Umbilical cord (tissue), 2 donors: Measurements from ENCODE around the gene FBXW7. TPM values are rescaled to one million over a fixed set of nuclear protein-coding genes. Genes with fewer than 3 reads are reported as not detected.

Experiments
- DNase-seq: peaks from one replicate; pipeline ENCODE4 v3.0.0-alpha.2; 2015; ENCODE audit warnings: low spot score
- total RNA-seq: library from RNA; depleted of rRNA; stranded (reverse); fragments of >200 nt; gene quantifications from one replicate; pipeline ENCODE4 v1.2.3, GENCODE V29; 2014; ENCODE audit warnings: low replicate concordance; ENCODE audit not compliant: insufficient read depth

Gene FBXW7
- total RNA-seq, 1 donor from 2014 or later: 66.4 TPM

- DNase-seq: no peak
Observed at GRCh38 chr4:152283801-152284470, 252.0 kb downstream of the FBXW7 start.

DNA sequence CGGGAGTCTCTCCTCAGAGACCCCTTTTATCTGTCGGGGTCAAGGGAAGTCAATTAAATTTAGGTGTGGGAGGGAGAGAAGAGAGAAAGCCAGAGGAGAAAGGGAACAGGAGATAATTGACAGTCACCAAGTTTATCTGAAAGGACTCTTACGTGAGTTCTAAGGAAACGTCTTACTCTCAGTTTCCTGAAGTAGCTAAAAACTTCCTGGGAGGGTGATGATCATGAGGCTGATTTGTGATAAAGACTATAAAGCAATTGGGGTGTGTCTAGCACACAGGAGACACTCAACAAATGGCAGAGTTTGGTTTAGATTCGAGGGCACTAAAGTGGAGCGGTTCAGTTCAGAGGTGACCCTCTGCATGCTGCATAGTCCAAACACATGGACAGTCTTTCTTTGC is 254.1 kb downstream of the FBXW7 start:
- no peak for DNase-seq

- no peak for DNase-seq
Observed at GRCh38 chr4:152281211-152281610, 254.7 kb downstream of the FBXW7 start.

GRCh38 chr4:152279234-152279566 is 256.7 kb downstream of the FBXW7 start:
- no peak for DNase-seq

DNA sequence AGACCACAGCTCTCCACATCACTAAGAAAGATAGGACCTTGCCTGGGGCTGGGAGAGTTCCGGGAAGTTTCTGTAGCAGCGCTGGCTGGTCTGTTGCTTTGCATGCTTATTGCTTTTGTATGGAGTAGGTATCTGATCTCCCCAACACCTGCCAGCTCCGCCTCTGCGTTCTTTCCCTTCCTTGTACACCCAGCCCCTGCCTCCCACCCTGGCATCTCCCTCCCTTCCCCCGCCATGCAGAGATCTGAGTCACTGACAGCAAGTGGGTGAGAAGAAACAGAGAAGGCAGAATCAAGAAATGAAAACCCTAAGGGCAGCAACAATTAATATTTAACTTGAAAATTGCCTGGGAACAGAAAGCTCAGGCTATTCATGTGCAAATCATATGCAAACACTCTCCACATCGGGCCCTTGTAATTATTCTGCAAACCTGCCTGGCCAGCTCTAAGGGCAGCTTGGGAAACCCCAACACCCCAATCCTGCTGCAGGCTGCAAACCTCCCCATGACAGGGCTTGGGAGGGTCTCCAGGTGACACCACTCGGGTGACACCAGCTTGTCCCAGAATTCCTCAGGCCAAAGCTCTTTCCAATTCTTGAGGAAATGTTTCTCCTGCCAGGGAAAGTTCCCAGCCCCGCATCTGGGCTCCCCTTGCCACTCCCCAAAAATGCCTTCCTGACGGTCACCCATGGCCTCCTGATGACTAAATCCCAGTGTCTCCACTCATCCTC is 257.2 kb downstream of the FBXW7 start:
- DNase-seq: peak; percentile 77

DNA sequence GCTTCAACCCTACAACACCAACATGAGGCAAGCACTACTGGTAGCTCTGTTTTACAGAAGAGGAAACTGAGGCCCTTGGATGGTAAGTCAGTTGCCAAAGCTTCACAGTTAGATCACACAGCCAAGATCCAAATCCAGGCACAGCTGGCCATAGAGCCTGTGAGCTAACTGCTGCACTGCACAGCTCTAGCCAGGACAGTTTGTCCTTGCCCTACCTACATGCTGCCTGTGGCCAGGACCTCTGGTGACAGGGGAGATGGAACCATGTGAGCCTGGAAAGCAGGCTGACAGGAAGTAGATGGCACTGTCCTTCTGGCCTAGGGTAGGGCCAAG is 257.8 kb downstream of the FBXW7 start:
- no peak for DNase-seq

DNA sequence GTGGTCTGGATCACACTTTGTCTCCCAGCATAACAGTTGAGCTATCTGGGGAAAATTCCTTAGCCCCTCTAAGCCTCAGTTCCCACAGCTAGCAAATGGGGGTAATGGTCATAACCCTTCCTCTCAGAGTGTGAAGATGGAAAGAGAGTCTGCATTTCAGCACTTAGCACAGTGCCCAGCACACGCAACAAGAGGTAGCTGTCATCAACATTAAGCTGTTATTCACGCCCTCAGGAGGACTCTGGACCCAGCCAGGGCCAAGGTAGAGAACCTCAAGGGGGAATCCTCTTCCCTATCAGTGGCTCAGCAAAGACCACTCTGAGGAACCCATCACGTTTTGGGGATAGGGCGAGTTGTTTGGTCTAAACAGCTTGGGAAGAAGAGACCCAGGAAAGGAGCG is 258.6 kb downstream of the FBXW7 start:
- DNase-seq: no peak

GRCh38 chr4:152273343-152273742 is 262.5 kb downstream of the FBXW7 start:
- no peak for DNase-seq

Other genes with a start within 250 kb of the FBXW7 start
- 11.3 TPM for gene TMEM154, start 143.9 kb upstream of the FBXW7 start, total RNA-seq
- gene TIGD4, start 243.6 kb upstream of the FBXW7 start, total RNA-seq: 3.9 TPM
- 35.9 TPM for gene ARFIP1, start 243.9 kb upstream of the FBXW7 start, total RNA-seq